NOMO-1 (cell line): Measurements from ENCODE around the gene PTRHD1.

Experiments
- DNase-seq, 2 experiments: peaks; one replicate each; lab custom pipeline; 2025; ENCODE audit not compliant: unreplicated experiment in 2 of 2; lab: John Stamatoyannopoulos, UW

The PTRHD1 gene

DNA sequence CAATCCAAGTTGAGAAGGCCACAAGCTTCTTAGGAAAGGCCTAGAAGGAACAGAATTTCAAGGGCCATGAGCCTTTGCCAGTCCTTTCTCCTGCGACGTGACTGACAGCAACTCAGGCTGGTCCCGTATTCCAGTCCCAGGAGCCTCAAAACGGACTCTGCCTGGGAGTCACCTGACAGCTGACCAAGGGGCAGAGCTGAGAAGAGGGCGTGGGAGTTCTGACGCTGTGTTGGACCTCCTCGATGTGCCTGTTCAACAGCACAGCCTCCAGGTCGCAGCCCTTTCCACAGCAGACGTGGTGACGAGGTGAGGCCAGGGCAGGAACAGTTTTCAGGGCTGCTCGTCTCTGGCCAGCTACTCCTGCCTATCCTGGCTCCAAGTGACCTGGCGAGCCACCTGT lies 37.6 kb upstream of the PTRHD1 start:
- DNase-seq: no peak

DNA sequence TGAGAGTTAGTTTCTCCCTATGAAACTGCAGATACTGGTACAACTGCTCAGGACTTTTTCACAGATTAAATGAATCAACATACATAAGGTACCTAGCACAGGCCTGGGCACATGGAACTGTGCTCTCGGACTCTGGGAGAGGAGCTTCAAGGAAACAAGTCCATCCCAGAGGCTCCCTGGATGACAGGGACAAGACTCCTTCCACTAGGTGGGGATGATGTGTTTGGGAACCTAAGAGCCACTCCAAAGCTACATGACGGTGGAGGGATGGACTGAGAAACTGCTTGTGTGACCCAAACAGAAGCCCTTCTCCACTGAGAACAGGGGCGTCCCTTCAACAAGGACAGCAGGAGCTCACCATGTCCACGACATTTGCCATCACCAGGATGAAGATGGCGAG lies 37.2 kb upstream of the PTRHD1 start:
- DNase-seq: no peak

DNA sequence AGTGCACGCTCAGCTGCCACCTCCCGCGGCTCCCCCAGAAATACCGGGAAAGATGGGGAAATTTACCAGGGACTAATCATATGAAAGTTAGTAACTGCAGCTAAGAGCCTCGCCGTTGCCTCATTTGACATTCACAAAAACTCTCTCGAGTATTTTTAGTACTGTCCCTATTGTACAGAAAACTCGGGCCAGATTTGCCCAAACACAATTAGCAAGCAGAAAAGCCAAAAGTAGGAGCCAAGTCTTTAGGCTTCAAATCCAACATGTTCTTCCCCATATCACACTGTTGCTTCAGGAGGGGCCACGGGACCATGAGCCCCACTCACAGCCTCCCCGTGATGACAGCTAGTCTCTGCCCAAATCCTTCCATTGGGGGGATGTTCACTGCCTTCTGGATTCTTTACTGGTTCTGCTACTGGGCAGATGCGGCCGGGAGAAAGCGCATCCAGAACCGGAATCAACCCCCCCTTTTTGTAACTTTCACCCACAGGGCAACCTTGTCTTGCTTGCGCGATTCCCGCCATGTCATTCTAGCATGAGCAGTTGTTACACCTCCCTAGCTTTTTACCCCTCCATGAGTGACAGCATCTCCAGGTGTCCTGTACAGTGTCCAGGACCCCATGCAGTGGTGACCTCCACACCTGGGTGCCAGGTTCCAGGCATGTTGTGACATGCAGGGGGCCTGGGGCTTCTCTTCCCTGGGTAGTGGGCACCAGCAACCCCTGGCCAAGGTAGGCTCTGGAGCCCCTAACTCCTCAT lies 35.2 kb upstream of the PTRHD1 start:
- no peak for DNase-seq

DNA sequence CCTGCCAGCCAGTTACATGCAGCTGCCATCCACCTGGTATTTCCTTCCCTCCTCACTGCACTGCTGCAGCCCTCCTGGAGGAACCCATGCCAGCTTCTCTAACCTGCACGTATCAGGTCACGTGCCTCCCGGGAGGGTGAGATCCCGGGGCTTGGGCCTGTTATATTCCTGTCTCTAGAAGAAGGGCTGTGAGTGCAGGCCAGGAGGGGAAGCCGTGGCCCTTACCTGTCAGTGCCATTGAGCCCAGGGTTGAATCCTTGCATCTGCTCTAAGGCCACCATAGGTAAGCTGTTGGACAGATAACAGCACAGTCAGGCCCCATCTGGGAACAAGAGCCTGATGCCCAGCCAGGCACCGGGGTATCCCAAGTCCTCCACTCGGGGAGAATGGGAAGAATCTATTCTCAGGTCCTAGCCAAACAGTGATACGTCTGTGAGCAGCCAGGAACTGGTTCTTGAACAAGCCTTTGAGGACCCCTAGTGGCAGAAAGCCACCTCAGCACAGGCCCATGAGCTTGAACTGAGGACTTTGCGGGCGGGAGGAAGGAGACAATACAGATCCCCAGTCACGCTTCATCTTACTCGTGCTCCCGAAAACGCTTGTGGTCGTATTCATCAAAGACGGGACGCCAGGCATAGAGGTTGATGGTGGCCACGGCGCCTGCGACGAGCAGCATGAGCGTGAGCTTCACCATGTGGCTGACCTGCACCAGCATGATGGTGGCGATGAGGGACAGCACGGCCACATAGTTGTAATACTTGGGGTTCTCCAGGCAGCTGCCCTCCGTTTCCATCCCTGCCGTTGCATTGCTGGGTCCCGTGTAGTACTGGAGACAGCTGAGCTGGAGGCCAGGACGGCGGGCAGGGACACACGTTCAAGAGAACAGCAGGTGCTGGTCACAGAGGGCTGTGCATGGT lies 34.4 kb upstream of the PTRHD1 start:
- peak; percentile 23 to 67 for DNase-seq

- no peak for DNase-seq
Observed at GRCh38 chr2:24826773-24827145, 33.6 kb upstream of the PTRHD1 start.

- no peak for DNase-seq
Observed at GRCh38 chr2:24825883-24826772, 32.9 kb upstream of the PTRHD1 start.

- DNase-seq: peak in 1 of 2 experiments; percentile 4
Observed at GRCh38 chr2:24824966-24825882, 32.0 kb upstream of the PTRHD1 start.

- no peak for DNase-seq
Observed at GRCh38 chr2:24824071-24824588, 30.9 kb upstream of the PTRHD1 start.

DNA sequence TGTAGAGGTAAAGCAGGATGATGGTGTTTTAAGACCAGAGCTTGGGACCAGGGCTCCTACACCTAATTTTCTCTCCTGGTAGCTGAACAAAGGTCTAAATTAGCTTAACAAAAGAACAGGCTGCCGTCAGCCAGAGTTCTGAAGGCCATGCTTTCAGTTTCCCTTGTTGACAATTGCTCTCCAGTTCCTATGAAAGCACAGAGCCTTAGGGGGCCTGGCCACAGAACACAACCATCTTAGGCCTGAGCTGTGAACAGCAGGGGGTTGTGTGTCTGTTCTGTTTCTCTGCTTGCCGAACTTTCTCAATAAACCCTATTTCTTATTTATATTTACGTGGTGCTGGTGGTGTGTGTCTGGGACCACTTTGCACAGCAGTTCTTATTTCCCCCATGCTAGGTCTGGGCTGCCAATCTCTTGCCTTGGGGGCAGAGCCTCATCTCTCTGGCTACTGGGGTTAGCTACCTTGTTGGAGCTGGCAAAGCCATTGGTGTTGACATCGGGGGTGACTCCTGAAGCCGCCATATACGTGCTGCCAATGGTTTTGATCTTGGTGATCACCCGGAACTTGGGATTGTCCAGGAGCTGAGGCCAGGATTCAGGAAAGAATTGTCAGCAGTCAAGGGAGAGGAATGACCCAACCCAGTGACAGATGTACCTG lies 29.0 kb upstream of the PTRHD1 start:
- no peak for DNase-seq

GRCh38 chr2:24821433-24821891 lies 28.3 kb upstream of the PTRHD1 start:
- DNase-seq: no peak

- DNase-seq: no peak
Observed at GRCh38 chr2:24820598-24821432, 27.6 kb upstream of the PTRHD1 start.

DNA sequence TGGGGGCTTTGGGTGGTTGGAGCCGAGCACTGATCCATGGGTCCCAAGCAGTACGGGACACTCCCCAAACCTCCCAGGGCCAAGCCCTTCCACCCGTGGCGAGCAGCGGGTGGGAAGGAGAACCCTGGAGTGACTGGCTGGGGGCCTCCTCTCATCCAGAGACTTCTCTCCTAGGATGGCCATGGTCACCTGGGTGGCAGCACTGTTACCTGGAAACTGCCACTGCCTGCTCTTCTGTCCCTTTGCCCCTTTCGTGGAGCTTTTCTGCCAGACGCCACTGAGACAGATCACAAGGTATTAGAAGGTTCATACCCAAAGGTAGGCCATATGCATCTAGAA lies 27.0 kb upstream of the PTRHD1 start:
- DNase-seq: no peak

GRCh38 chr2:24819442-24820174 lies 26.4 kb upstream of the PTRHD1 start:
- no peak for DNase-seq

DNA sequence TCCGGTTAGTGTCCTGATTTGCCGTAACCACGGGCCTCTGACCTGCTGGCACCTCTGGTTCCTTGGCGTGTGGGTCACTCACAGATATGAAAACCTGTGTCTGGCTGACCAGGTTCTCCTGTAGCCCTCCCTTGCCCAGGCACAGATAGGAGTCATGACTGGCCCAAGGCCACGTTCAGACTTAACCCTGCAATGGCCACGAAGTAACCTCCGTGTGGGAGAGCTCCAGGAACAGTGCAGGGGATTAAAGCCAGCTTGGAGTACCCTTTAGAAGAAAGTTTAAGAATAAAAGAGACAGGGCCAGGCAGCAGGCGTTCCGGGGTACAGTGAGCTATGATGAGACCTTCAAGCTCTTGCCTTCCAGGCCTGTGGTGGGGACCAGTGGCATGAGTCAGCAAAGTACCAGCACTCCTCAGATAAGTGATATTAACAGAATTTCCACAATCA lies 25.6 kb upstream of the PTRHD1 start:
- no peak for DNase-seq

- no peak for DNase-seq
Observed at GRCh38 chr2:24816884-24817283, 23.7 kb upstream of the PTRHD1 start.

- DNase-seq: no peak
Observed at GRCh38 chr2:24816404-24816803, 23.2 kb upstream of the PTRHD1 start.

GRCh38 chr2:24815171-24815570 lies 22.0 kb upstream of the PTRHD1 start:
- no peak for DNase-seq

- DNase-seq: no peak
Observed at GRCh38 chr2:24814516-24814915, 21.3 kb upstream of the PTRHD1 start.
